SK-N-SH (cell line): Measurements from ENCODE around the gene C10orf62.
A peak's percentile ranks its signal among the peaks of the same experiment; 100 is the strongest.

ENCODE experiments used
- CTCF ChIP-seq: fragments of 200-600 bp; sonication (generic); IDR thresholded peaks from 2 replicates; pipeline ENCODE4 v1.6.1; 2017; ENCODE audit warnings: antibody characterized with exemption, mild to moderate bottlenecking, moderate library complexity
- EZH2phosphoT487 ChIP-seq: fragments of 200-600 bp; sonication (generic); IDR thresholded peaks from 2 replicates; pipeline ENCODE4 v1.6.1; 2017; ENCODE audit warnings: low read depth, mixed run types, mild to moderate bottlenecking, antibody characterized with exemption, moderate library complexity, borderline replicate concordance
- GATA2 ChIP-seq: sonication (generic); formaldehyde crosslinking; IDR thresholded peaks from 2 replicates; pipeline ENCODE4 v1.5.0; 2020; ENCODE audit warnings: mild to moderate bottlenecking, missing genetic modification reagents
- JUND ChIP-seq: IDR thresholded peaks from 2 replicates; pipeline ENCODE4 v1.4.0; 2012
- MEF2A ChIP-seq: IDR thresholded peaks from 2 replicates; pipeline ENCODE4 v1.4.0; 2012; ENCODE audit warnings: low read depth, borderline replicate concordance
- PBX3 ChIP-seq: IDR thresholded peaks from 2 replicates; pipeline ENCODE4; 2012
- POLR2AphosphoS5 ChIP-seq: IDR thresholded peaks from 2 replicates; pipeline ENCODE4 v1.6.1; 2012; ENCODE audit warnings: low read depth, low read length
- RAD21 ChIP-seq: IDR thresholded peaks from 2 replicates; pipeline ENCODE4 v1.6.1; 2012; ENCODE audit warnings: mild to moderate bottlenecking, low read length
- RXRA ChIP-seq: IDR thresholded peaks from 2 replicates; pipeline ENCODE4 v1.4.0; 2012; ENCODE audit warnings: low read depth, mild to moderate bottlenecking, borderline replicate concordance
- SIN3A ChIP-seq: IDR thresholded peaks from 2 replicates; pipeline ENCODE4 v1.6.1; 2012; ENCODE audit warnings: low read depth, mild to moderate bottlenecking, low read length, moderate library complexity, borderline replicate concordance
- TAF1 ChIP-seq: IDR thresholded peaks from 2 replicates; pipeline ENCODE4 v1.6.1; 2012; ENCODE audit warnings: low read depth, mild to moderate bottlenecking, low read length, moderate library complexity, borderline replicate concordance
- YY1 ChIP-seq: IDR thresholded peaks from 2 replicates; pipeline ENCODE4 v1.4.0; 2012; ENCODE audit warnings: low read depth, mild to moderate bottlenecking
- ZBTB33 ChIP-seq: IDR thresholded peaks from 2 replicates; pipeline ENCODE4 v1.4.0; 2012; ENCODE audit warnings: low read depth, borderline replicate concordance
- TF ChIP-seq, protein P1 (sequence below): IDR thresholded peaks from 2 replicates; pipeline ENCODE4 v1.4.0; 2012; ENCODE audit warnings: low read depth

- TF ChIP-seq CTCF (peak; percentile 68), YY1 (no peak), TAF1 (no peak), MEF2A (no peak), POLR2AphosphoS5 (no peak), EZH2phosphoT487 (no peak), JUND (no peak), SIN3A (no peak), ZBTB33 (no peak), GATA2 (CRISPR knock-in tag) (no peak), PBX3 (no peak), RAD21 (peak; percentile 76), RXRA (no peak)
- TF ChIP-seq, protein P1, sequence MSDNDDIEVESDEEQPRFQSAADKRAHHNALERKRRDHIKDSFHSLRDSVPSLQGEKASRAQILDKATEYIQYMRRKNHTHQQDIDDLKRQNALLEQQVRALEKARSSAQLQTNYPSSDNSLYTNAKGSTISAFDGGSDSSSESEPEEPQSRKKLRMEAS, result no peak
Measured at GRCh38 chr10:97612386-97612785, 22.9 kb downstream of the C10orf62 start.
